ENCODE measurements around the gene COPB2. TPM values are rescaled to one million over a fixed set of nuclear protein-coding genes. Genes with fewer than 3 reads are reported as not detected.

Gene COPB2
- total and polyA plus RNA-seq, 10 of the 15 experiments (the other 5 are each of a cell fraction or from before 2014, with no cell fraction given), result 51.3 to 143 (median 116) TPM

DNA sequence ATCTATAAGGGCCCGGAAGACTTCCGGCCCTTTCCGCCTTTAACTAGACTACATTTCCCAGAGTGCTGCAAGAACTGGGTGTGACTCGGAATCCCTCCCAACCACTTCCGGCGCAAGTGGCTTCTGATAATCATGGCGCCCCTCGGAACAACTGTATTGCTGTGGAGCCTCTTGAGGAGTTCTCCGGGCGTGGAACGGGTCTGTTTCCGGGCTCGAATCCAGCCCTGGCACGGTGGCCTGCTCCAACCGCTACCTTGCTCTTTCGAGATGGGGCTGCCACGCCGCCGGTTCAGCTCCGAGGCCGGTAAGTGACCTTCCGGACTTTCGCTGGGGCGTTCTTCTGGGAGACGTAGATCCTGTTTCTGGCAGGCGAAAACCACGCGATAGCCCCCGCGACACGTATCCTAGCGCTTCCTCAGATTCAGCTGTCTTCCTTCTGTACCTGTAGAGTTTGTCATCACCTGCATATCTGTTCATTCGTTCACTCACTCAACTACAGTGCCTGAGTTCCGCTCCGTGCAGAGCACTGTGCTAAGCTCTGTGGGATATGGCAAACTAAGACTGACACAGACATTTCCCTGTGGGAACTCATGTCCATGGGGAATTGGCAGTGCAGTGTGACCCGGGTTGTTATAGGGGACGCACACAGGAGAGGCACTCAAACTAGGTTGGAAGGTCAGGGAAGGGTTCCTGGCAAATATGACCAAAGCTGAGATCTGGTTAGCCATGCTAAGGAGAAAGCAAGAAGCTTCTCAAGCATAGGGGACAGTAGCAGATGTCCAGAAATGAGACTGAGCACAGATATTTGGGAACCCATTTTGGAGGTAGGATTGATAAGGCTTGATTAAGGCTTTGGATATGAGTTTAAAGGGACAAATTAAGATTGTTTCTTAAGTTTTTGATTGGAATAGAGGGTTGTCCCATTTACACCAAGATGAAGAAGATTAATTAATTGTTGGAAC lies 45.3 kb downstream of the COPB2 start, which contains the start of gene MRPS22 (continued):
- TF ChIP-seq ATF3 (IDR thresholded peaks at IDR 0.05; ENCODE audit: borderline replicate concordance, extremely low read depth, low read depth, low read length) (no peak), NR2C1 (IDR thresholded peaks at IDR 0.05) (peak; percentile 97), EED (IDR thresholded peaks at IDR 0.05; ENCODE audit: low read depth) (0 out of 2 replicates have a peak, but pooled peaks have one; percentile 25), SREBF1 (IDR thresholded peaks at IDR 0.05; ENCODE audit: low read length) (peak; percentile 61), HDAC2 (IDR thresholded peaks at IDR 0.05) (no peak), TBL1XR1 (IDR thresholded peaks at IDR 0.05; ENCODE audit: low read depth, low read length) (no peak), IRF4 (IDR thresholded peaks at IDR 0.05; ENCODE audit: low read depth, low read length) (no peak), POLR2A (IDR thresholded peaks at IDR 0.05; ENCODE audit: low read depth, low read length) (peak; percentile 85), BRCA1 (IDR thresholded peaks at IDR 0.05; ENCODE audit: low read depth, low read length) (peak; percentile 49; the same call in 1 of the 2 replicates), NFYB (IDR thresholded peaks at IDR 0.05; ENCODE audit: insufficient read depth, low read depth, low read length) (no peak), ZBTB4 (CRISPR knock-in tag; IDR thresholded peaks at IDR 0.05) (no peak), TCF7 (IDR thresholded peaks at IDR 0.05; ENCODE audit: borderline replicate concordance) (no peak), CBFB (IDR thresholded peaks at IDR 0.05; ENCODE audit: low read depth) (peak; percentile 53; the same call in 1 of the 2 replicates), MXI1 (IDR thresholded peaks at IDR 0.05; ENCODE audit: low read depth, low read length) (peak; percentile 77), MEF2B (IDR thresholded peaks at IDR 0.05; ENCODE audit: partially characterized antibody, poor library complexity, severe bottlenecking) (peak; percentile 51), YBX1 (IDR thresholded peaks at IDR 0.05) (no peak), PKNOX1 (IDR thresholded peaks at IDR 0.05) (no peak), NBN (IDR thresholded peaks at IDR 0.05) (no peak), RAD21 (IDR thresholded peaks at IDR 0.05; ENCODE audit: insufficient read depth, low read depth, low read length) (no peak)
- TF ChIP-seq, protein P1, sequence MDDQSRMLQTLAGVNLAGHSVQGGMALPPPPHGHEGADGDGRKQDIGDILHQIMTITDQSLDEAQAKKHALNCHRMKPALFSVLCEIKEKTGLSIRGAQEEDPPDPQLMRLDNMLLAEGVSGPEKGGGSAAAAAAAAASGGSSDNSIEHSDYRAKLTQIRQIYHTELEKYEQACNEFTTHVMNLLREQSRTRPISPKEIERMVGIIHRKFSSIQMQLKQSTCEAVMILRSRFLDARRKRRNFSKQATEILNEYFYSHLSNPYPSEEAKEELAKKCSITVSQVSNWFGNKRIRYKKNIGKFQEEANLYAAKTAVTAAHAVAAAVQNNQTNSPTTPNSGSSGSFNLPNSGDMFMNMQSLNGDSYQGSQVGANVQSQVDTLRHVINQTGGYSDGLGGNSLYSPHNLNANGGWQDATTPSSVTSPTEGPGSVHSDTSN (IDR thresholded peaks at IDR 0.05; ENCODE audit: insufficient replicate concordance, low read depth, low read length), result no peak
- TF ChIP-seq, protein P2, sequence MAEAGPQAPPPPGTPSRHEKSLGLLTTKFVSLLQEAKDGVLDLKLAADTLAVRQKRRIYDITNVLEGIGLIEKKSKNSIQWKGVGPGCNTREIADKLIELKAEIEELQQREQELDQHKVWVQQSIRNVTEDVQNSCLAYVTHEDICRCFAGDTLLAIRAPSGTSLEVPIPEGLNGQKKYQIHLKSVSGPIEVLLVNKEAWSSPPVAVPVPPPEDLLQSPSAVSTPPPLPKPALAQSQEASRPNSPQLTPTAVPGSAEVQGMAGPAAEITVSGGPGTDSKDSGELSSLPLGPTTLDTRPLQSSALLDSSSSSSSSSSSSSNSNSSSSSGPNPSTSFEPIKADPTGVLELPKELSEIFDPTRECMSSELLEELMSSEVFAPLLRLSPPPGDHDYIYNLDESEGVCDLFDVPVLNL (IDR thresholded peaks at IDR 0.05; ENCODE audit: low read depth, low read length), result no peak
